NB4 (cell line): Measurements from ENCODE around the gene SRP9.
"Not testable (repeated sequence)": the region's sequence is repeated elsewhere in the genome, so short reads cannot be mapped to it uniquely, and the experiment has no call there.

Experiments used
- DNase-seq: peaks from one replicate; pipeline ENCODE4 v3.0.0; 2010; ENCODE audit warnings: low read depth
- H3K4me3 ChIP-seq: one replicate; pipeline ENCODE4 v1.5.1; 2011; ENCODE audit warnings: mild to moderate bottlenecking, low read depth, low read length, moderate library complexity
- CTCF ChIP-seq: IDR thresholded peaks from one replicate; pipeline ENCODE4 v1.5.1; 2012; ENCODE audit warnings: low read depth, low read length
- MAX ChIP-seq: IDR thresholded peaks from 2 replicates; pipeline ENCODE4 v1.6.1; 2011; ENCODE audit warnings: low read depth, low read length
- MYC ChIP-seq: IDR thresholded peaks from 2 replicates; pipeline ENCODE4 v1.6.1; 2011; ENCODE audit warnings: low read depth, low read length
- POLR2A ChIP-seq: IDR thresholded peaks from 2 replicates; pipeline ENCODE4 v1.6.1; 2011; ENCODE audit warnings: mild to moderate bottlenecking; ENCODE audit not compliant: insufficient read length; ENCODE audit errors: extremely low read depth

The SRP9 gene

GRCh38 chr1:225812488-225813213 lies 35.0 kb downstream of the SRP9 start:
- TF ChIP-seq POLR2A (no peak), CTCF (no peak), MAX (no peak), MYC (no peak)
- DNase-seq = no peak

GRCh38 chr1:225813214-225813964 lies 35.8 kb downstream of the SRP9 start:
- TF ChIP-seq MAX = peak; percentile 20; the same call in 1 of the 2 replicates
- no peak for TF ChIP-seq CTCF
- TF ChIP-seq MYC = peak; percentile 50
- peak; percentile 57 for TF ChIP-seq POLR2A
- DNase-seq = peak; percentile 95
- H3K4me3 ChIP-seq = peak overlapping the region; percentile 42

More at GRCh38 chr1:225812488-225813213, 35.0 kb downstream of the SRP9 start:
- no peak overlapping the region for H3K4me3 ChIP-seq

- H3K4me3 ChIP-seq = no peak overlapping the region
- TF ChIP-seq MAX = no peak
- TF ChIP-seq MYC = no peak
- TF ChIP-seq CTCF = no peak
- no peak for TF ChIP-seq POLR2A
- no peak for DNase-seq
These were observed 36.8 kb downstream of the SRP9 start for GRCh38 chr1:225814381-225814780.

- DNase-seq, H3K4me3 ChIP-seq: not testable (repeated sequence)
These were observed 37.5 kb downstream of the SRP9 start for GRCh38 chr1:225815090-225815489.

GRCh38 chr1:225815526-225816178 lies 38.0 kb downstream of the SRP9 start:
- no peak for TF ChIP-seq CTCF
- TF ChIP-seq POLR2A = no peak
- no peak for TF ChIP-seq MYC
- no peak for TF ChIP-seq MAX
- DNase-seq = no peak
- H3K4me3 ChIP-seq = no peak overlapping the region
